Measurements from ENCODE around the gene PPFIA1.
"Not testable (repeated sequence)": the region's sequence is repeated elsewhere in the genome, so short reads cannot be mapped to it uniquely, and the experiment has no call there.

Gene PPFIA1

DNA sequence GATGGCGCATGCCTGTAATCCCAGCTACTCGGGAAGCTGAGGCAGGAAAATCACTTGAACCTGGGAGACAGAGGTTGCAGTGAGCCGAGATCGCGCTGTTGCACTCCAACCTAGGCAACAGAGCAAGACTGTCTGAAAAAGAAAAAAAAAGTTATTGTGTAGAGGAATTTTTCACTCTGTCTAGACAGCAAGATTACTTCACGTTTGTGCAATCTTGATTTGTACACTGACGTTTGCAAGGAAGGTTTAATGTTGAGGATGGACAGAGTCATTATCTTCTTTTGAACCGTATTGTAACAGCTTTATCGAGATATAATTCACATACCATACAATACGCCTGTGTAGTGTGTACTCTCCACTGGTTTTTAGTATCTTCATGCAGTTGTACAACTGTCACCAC, 131.5 kb downstream of the PPFIA1 start:
- Histone ChIP-seq H3K27me3 (ENCODE audit: control insufficient read depth in 1 of 2, insufficient read depth in 2 of 2, low read length in 2 of 2) (no peaks in the 10 kb centered on the region), H3K4me1 (ENCODE audit: insufficient read depth, low read length) (peaks cover 25% of the 10 kb centered on the region)

GRCh38 chr11:70402685-70403084, 132.2 kb downstream of the PPFIA1 start:
- no peak overlapping the region for H3K9ac ChIP-seq (ENCODE audit: low read length)
- H3K9me3 ChIP-seq (ENCODE audit: low read length) = no peaks in the 10 kb centered on the region
- H3K27me3 ChIP-seq (ENCODE audit: control insufficient read depth in 1 of 2, insufficient read depth in 2 of 2, low read length in 2 of 2) = no peaks in the 10 kb centered on the region
- peaks cover 19% of the 10 kb centered on the region for H3K4me1 ChIP-seq (ENCODE audit: insufficient read depth, low read length)
- no peak overlapping the region for H3K27ac ChIP-seq (ENCODE audit: low read depth, low read length)
- peaks cover 20% of the 10 kb centered on the region for H3K36me3 ChIP-seq (ENCODE audit: insufficient read depth, low read length)
- no peak overlapping the region for H3K4me3 ChIP-seq (ENCODE audit: low read depth in 1 of 2, low read length in 2 of 2)

More for the DNA sequence above, 131.5 kb downstream of the PPFIA1 start:
- Histone ChIP-seq H3K36me3 (ENCODE audit: insufficient read depth, low read length) (peaks cover 14% of the 10 kb centered on the region), H3K4me3 (ENCODE audit: low read depth in 1 of 2, low read length in 2 of 2) (no peak overlapping the region), H3K9ac (ENCODE audit: low read length) (no peak overlapping the region), H3K27ac (ENCODE audit: low read depth, low read length) (no peak overlapping the region), H3K9me3 (ENCODE audit: low read length) (no peaks in the 10 kb centered on the region)

DNA sequence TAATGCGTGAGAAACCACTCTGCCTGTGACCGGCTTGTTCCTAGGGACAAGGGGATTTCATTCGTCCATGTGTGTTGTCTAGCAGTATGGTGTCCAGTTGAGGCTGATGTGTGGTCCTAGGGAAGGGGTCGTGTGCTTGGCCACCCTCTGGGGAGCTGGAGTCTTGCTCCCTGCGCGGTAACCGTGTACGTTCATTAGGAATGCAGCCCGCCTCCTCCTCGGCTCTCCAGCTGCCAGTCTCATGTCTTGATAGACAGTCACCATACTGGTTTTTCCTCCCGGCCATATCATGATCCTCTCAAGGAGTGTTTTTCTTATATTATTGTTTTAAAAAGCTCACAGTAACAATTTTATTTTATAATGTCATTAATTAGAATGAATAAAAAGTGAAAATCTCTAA, 133.8 kb downstream of the PPFIA1 start:
- H3K27ac ChIP-seq (ENCODE audit: low read depth, low read length) = no peak overlapping the region
- H3K4me1 ChIP-seq (ENCODE audit: insufficient read depth, low read length) = peaks cover 17% of the 10 kb centered on the region

GRCh38 chr11:70405679-70406395, 135.3 kb downstream of the PPFIA1 start:
- Histone ChIP-seq H3K36me3 (ENCODE audit: insufficient read depth, low read length) (peaks cover 50% of the 10 kb centered on the region), H3K27me3 (ENCODE audit: control insufficient read depth in 1 of 2, insufficient read depth in 2 of 2, low read length in 2 of 2) (no peaks in the 10 kb centered on the region), H3K4me3 (ENCODE audit: low read depth in 1 of 2, low read length in 2 of 2) (no peak overlapping the region)

More for the DNA sequence above, 133.8 kb downstream of the PPFIA1 start:
- Histone ChIP-seq H3K4me3 (ENCODE audit: low read depth in 1 of 2, low read length in 2 of 2) (no peak overlapping the region), H3K9me3 (ENCODE audit: low read length) (no peaks in the 10 kb centered on the region), H3K9ac (ENCODE audit: low read length) (no peak overlapping the region), H3K36me3 (ENCODE audit: insufficient read depth, low read length) (peaks cover 34% of the 10 kb centered on the region), H3K27me3 (ENCODE audit: control insufficient read depth in 1 of 2, insufficient read depth in 2 of 2, low read length in 2 of 2) (no peaks in the 10 kb centered on the region)

DNA sequence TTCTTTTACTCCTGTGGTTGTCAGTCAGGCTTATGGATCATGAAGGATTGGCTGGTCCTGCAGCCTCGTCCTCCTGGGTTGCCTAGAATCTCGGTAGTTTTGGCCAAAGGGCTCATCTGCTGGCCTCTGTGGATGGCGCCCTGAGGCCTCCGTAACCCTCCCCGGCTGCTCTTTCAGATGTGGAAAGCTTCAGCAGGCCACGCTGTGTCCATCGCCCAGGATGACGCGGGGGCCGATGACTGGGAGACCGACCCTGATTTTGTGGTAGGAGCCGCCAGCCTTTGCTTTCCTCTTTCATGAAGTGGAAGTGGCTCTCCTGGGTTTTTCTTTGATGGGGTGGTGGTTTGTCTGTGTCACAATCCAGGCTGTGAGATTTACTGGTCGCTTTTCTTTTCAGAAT, 136.6 kb downstream of the PPFIA1 start:
- no peaks in the 10 kb centered on the region for H3K4me1 ChIP-seq (ENCODE audit: insufficient read depth, low read length)
- no peaks in the 10 kb centered on the region for H3K27me3 ChIP-seq (ENCODE audit: control insufficient read depth in 1 of 2, insufficient read depth in 2 of 2, low read length in 2 of 2)
- H3K9me3 ChIP-seq (ENCODE audit: low read length) = no peaks in the 10 kb centered on the region
- no peak overlapping the region for H3K4me3 ChIP-seq (ENCODE audit: low read depth in 1 of 2, low read length in 2 of 2)
- H3K27ac ChIP-seq (ENCODE audit: low read depth, low read length) = no peak overlapping the region
- no peak overlapping the region for H3K9ac ChIP-seq (ENCODE audit: low read length)
- H3K36me3 ChIP-seq (ENCODE audit: insufficient read depth, low read length) = peaks cover 63% of the 10 kb centered on the region

More at GRCh38 chr11:70405679-70406395, 135.3 kb downstream of the PPFIA1 start:
- Histone ChIP-seq H3K4me1 (ENCODE audit: insufficient read depth, low read length) (peaks cover 2% of the 10 kb centered on the region), H3K9ac (ENCODE audit: low read length) (no peak overlapping the region), H3K9me3 (ENCODE audit: low read length) (no peaks in the 10 kb centered on the region), H3K27ac (ENCODE audit: low read depth, low read length) (no peak overlapping the region)

DNA sequence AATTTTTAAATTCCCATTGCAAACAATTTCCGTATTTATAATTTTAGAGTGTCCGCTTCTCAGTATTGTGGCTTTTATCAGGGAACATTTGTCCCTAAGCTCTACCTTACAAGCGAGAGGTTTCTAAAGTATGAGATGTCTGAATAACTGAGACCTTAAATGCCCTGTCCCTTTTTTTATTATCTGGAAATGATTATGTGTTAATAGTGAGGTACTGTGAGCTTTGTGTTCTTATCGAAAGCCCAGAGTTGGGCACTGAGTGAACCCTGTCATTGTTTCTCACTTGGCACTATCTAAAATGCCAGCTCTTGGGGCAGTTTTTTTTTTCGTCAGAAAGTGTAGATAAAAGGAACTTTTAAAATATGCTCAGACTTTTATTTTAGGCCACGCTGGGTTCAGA, 137.3 kb downstream of the PPFIA1 start:
- Histone ChIP-seq H3K36me3 (ENCODE audit: insufficient read depth, low read length) (peaks cover 68% of the 10 kb centered on the region), H3K4me1 (ENCODE audit: insufficient read depth, low read length) (no peaks in the 10 kb centered on the region), H3K9me3 (ENCODE audit: low read length) (no peaks in the 10 kb centered on the region), H3K4me3 (ENCODE audit: low read depth in 1 of 2, low read length in 2 of 2) (no peak overlapping the region), H3K27ac (ENCODE audit: low read depth, low read length) (no peak overlapping the region), H3K9ac (ENCODE audit: low read length) (no peak overlapping the region), H3K27me3 (ENCODE audit: control insufficient read depth in 1 of 2, insufficient read depth in 2 of 2, low read length in 2 of 2) (no peaks in the 10 kb centered on the region)

DNA sequence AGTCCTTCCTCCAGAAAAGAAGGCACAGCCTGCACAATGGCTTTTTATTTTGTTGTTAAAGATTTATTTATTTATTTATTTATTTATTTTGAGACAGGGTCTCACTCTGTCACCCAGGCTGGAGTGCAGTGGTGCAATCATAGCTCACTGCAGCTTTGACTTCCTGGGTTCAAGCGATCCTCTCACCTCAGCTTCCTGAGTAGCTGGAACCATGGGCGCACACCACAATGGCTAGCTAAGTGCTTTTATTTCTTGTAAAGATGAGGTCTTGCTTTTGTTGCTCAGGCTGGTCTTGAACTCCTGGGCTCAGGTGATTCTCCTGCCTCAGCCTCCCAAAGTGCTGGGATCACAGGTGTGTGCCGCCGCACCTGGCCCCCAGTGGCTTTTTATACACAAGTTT, 137.8 kb downstream of the PPFIA1 start:
- not testable (repeated sequence) for H3K9ac ChIP-seq (ENCODE audit: low read length); H3K4me1 ChIP-seq (ENCODE audit: insufficient read depth, low read length); H3K4me3 ChIP-seq (ENCODE audit: low read depth in 1 of 2, low read length in 2 of 2); H3K27me3 ChIP-seq (ENCODE audit: control insufficient read depth in 1 of 2, insufficient read depth in 2 of 2, low read length in 2 of 2); H3K27ac ChIP-seq (ENCODE audit: low read depth, low read length); H3K9me3 ChIP-seq (ENCODE audit: low read length)
- H3K36me3 ChIP-seq (ENCODE audit: insufficient read depth, low read length) = peaks cover 73% of the 10 kb centered on the region

- H3K36me3 ChIP-seq (ENCODE audit: insufficient read depth, low read length) = peaks cover 80% of the 10 kb centered on the region
These were observed 138.9 kb downstream of the PPFIA1 start for GRCh38 chr11:70409437-70409836.

DNA sequence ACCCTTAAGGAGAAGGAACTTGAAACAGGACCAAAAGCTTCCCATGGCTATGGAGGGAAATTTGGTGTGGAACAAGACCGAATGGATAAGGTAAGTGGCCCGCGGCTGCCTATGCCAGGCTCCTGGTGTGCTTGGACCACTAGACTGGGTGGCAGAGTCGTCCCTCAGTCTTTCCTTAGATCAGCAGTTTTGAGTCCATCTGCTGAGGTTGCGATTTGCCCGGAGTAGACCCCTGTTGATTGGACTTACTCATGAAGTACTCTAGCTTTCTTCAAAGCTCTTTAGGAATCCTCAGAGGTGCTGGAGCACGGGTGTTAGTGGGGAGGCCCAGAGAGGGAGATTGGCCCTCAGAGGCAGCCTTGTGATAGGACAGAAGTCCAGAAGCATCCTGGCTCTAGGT, 139.4 kb downstream of the PPFIA1 start:
- H3K27ac ChIP-seq (ENCODE audit: low read depth, low read length) = no peak overlapping the region
- H3K4me1 ChIP-seq (ENCODE audit: insufficient read depth, low read length) = no peaks in the 10 kb centered on the region
- H3K9ac ChIP-seq (ENCODE audit: low read length) = no peak overlapping the region
- H3K36me3 ChIP-seq (ENCODE audit: insufficient read depth, low read length) = peaks cover 80% of the 10 kb centered on the region
- H3K27me3 ChIP-seq (ENCODE audit: control insufficient read depth in 1 of 2, insufficient read depth in 2 of 2, low read length in 2 of 2) = no peaks in the 10 kb centered on the region
- no peak overlapping the region for H3K4me3 ChIP-seq (ENCODE audit: low read depth in 1 of 2, low read length in 2 of 2)
- H3K9me3 ChIP-seq (ENCODE audit: low read length) = no peaks in the 10 kb centered on the region

More at GRCh38 chr11:70409437-70409836, 138.9 kb downstream of the PPFIA1 start:
- no peaks in the 10 kb centered on the region for H3K9me3 ChIP-seq (ENCODE audit: low read length)
- no peaks in the 10 kb centered on the region for H3K4me1 ChIP-seq (ENCODE audit: insufficient read depth, low read length)
- no peak overlapping the region for H3K27ac ChIP-seq (ENCODE audit: low read depth, low read length)
- no peak overlapping the region for H3K4me3 ChIP-seq (ENCODE audit: low read depth in 1 of 2, low read length in 2 of 2)
- no peak overlapping the region for H3K9ac ChIP-seq (ENCODE audit: low read length)
- no peaks in the 10 kb centered on the region for H3K27me3 ChIP-seq (ENCODE audit: control insufficient read depth in 1 of 2, insufficient read depth in 2 of 2, low read length in 2 of 2)

GRCh38 chr11:70410276-70411205, 140.1 kb downstream of the PPFIA1 start:
- H3K9ac ChIP-seq (ENCODE audit: low read length) = no peak overlapping the region
- H3K4me3 ChIP-seq (ENCODE audit: low read depth in 1 of 2, low read length in 2 of 2) = no peak overlapping the region
- H3K27me3 ChIP-seq (ENCODE audit: control insufficient read depth in 1 of 2, insufficient read depth in 2 of 2, low read length in 2 of 2) = no peaks in the 10 kb centered on the region
- no peaks in the 10 kb centered on the region for H3K4me1 ChIP-seq (ENCODE audit: insufficient read depth, low read length)
- no peaks in the 10 kb centered on the region for H3K9me3 ChIP-seq (ENCODE audit: low read length)
- H3K27ac ChIP-seq (ENCODE audit: low read depth, low read length) = no peak overlapping the region
- peaks cover 80% of the 10 kb centered on the region for H3K36me3 ChIP-seq (ENCODE audit: insufficient read depth, low read length)

DNA sequence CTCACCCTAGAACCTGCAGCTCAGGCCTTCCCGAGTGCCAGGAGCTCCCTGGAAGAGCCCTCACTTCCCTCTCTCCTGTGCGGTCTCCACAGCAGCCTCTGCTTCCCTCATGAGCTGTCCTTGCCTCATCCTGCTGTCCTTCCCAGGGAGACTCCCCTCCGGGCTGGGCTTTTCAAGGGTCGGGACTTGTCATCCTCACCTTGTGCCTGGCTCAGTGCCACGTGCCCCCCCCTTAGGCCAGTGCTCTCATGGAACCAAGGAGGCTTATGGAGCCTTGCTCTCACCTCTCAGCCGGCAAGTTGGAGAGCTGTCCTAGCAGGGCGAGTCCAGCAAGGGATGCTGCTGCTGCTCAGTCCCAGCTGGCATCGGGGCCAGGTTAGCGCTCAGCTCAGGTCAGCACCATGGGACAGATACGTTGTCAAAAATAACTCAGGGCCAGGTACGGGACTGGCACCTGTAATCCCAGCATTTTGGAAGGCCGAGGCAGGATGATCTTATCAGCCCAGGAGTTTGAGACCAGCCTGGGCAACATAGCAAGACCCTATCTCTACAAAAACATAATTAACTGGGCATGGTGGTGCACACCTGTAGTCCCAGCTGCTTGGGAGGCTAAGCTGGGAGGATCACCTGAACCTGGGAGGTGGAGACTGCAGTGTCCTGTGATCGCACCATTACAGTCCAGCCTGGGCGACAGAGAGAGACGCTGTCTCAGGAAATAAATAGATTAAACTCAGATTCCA, 141.4 kb downstream of the PPFIA1 start:
- Histone ChIP-seq H3K4me3 (ENCODE audit: low read depth in 1 of 2, low read length in 2 of 2) (no peak overlapping the region), H3K27me3 (ENCODE audit: control insufficient read depth in 1 of 2, insufficient read depth in 2 of 2, low read length in 2 of 2) (no peaks in the 10 kb centered on the region), H3K27ac (ENCODE audit: low read depth, low read length) (no peak overlapping the region), H3K9me3 (ENCODE audit: low read length) (no peaks in the 10 kb centered on the region), H3K36me3 (ENCODE audit: insufficient read depth, low read length) (peaks cover 86% of the 10 kb centered on the region), H3K4me1 (ENCODE audit: insufficient read depth, low read length) (no peaks in the 10 kb centered on the region), H3K9ac (ENCODE audit: low read length) (no peak overlapping the region)
